BJ (cell line): Measurements from ENCODE around the gene CFAP100. TPM values are rescaled to one million over a fixed set of nuclear protein-coding genes. Genes with fewer than 3 reads are reported as not detected.
A peak's percentile ranks its signal among the peaks of the same experiment; 100 is the strongest.

Experiments used
- CTCF ChIA-PET: fragments of 350-600 bp; formaldehyde crosslinking; extraction: SDS; loops from one replicate; lab custom pipeline; 2021; ENCODE audit warnings: antibody characterized with exemption, inconsistent platforms; lab: Yijun Ruan, JAX
- POLR2A ChIA-PET: fragments of 300-600 bp; sonication (Branson Sonifier 250); formaldehyde crosslinking; extraction: SDS; loops from one replicate; lab custom pipeline; 2021; ENCODE audit warnings: antibody characterized with exemption; lab: Charles Lee
- DNase-seq: peaks from one replicate; pipeline ENCODE4 v3.0.0-alpha.2; 2011; ENCODE audit warnings: low read depth
- H3K27me3 ChIP-seq: 2 replicates; pipeline ENCODE4 v1.6.0; 2011; ENCODE audit warnings: low read length; ENCODE audit not compliant: control insufficient read depth, insufficient read depth
- H3K36me3 ChIP-seq: 2 replicates; pipeline ENCODE4 v1.5.1; 2011; ENCODE audit warnings: low read length; ENCODE audit not compliant: control insufficient read depth, insufficient read depth
- H3K4me3 ChIP-seq: 2 replicates; pipeline ENCODE4 v1.5.1; 2011; ENCODE audit warnings: low read depth, mild to moderate bottlenecking, control low read depth, low read length
- polyA plus RNA-seq: library from polyadenylated mRNA; depleted of rRNA; stranded (reverse); fragments of >200 nt; gene quantifications from 2 replicates; pipeline ENCODE4 v1.2.3, GENCODE V29; 2011
- TF ChIP-seq, protein P1 (sequence below): IDR thresholded peaks from 2 replicates; pipeline ENCODE4 v1.5.1; 2011; ENCODE audit warnings: low read depth, mild to moderate bottlenecking, control low read depth, inconsistent platforms, low read length, moderate library complexity; ENCODE audit not compliant: insufficient read depth

CFAP100 gene
- polyA plus RNA-seq, 1 experiment = not detected

DNA sequence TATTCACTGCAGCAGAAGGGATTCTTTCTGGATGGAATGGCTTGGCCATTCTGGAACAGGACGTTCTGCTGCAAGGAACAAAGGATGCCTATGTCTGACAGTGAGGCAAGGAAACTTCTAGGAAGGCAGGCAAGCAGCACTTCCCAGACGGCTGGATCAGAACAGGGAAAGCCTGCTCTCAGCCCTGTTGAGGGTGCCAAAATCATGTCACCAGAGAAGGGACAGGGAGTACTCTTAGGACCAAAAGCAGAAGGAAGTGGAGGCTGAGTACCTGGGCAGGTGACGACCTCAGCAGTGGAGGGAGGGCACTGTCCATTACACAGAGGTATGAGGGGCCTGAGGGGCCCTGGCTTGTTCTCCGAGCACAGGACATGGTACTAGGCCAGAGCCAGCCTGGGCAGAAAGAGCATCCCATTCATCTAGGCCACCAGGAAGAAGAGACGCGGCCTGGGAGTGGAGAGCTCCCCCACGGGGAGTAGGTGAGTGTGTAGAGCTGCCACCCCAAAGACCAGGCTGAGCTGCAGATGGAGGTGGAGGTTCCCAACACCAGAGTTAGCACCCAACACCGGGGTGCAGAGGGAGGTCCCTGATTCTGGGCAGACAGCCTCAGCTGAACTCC, 47.1 kb upstream of the CFAP100 start:
- POLR2A ChIA-PET = no interaction called here
- Histone ChIP-seq H3K27me3 (no peaks in the 10 kb centered on the region), H3K36me3 (no peaks in the 10 kb centered on the region), H3K4me3 (no peak overlapping the region)
- no peak for DNase-seq
- TF ChIP-seq, protein P1, sequence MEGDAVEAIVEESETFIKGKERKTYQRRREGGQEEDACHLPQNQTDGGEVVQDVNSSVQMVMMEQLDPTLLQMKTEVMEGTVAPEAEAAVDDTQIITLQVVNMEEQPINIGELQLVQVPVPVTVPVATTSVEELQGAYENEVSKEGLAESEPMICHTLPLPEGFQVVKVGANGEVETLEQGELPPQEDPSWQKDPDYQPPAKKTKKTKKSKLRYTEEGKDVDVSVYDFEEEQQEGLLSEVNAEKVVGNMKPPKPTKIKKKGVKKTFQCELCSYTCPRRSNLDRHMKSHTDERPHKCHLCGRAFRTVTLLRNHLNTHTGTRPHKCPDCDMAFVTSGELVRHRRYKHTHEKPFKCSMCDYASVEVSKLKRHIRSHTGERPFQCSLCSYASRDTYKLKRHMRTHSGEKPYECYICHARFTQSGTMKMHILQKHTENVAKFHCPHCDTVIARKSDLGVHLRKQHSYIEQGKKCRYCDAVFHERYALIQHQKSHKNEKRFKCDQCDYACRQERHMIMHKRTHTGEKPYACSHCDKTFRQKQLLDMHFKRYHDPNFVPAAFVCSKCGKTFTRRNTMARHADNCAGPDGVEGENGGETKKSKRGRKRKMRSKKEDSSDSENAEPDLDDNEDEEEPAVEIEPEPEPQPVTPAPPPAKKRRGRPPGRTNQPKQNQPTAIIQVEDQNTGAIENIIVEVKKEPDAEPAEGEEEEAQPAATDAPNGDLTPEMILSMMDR = no peak
- CTCF ChIA-PET = no interaction called here

DNA sequence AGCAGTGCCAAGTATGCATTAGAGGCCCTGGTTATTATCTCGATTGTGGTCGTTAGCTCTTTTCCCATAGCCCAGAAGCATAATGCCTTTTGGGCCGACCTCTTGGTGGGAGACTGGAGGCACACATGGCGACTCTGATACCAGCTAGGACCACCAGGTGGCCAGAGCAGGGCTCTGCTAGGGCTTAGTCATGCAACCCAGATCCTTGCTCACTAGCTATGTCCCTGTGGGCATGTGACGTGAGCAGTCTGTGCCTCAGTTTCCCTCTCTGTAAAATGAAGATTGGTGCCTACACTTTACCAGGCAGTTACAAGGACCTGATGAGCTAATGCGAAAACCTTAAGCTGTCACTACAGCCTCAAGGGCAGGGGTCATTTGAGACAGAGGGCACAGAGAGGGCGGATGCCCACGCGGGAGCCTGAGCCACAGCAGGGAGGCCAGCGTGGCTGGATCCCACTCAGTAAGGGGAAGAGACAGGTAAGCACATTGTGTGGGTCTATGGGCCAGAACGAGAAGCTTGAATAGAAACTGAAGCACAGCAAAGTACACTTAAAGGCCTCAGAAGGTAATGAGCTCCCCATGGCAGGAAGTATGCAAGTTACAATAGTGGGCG, 46.3 kb upstream of the CFAP100 start:
- no peaks in the 10 kb centered on the region for H3K27me3 ChIP-seq
- H3K4me3 ChIP-seq = no peak overlapping the region
- DNase-seq = no peak
- POLR2A ChIA-PET = no interaction called here
- TF ChIP-seq, protein P1 = 0 out of 2 replicates have a peak, but pooled peaks have one; percentile 24
- CTCF ChIA-PET = no interaction called here
- no peaks in the 10 kb centered on the region for H3K36me3 ChIP-seq

DNA sequence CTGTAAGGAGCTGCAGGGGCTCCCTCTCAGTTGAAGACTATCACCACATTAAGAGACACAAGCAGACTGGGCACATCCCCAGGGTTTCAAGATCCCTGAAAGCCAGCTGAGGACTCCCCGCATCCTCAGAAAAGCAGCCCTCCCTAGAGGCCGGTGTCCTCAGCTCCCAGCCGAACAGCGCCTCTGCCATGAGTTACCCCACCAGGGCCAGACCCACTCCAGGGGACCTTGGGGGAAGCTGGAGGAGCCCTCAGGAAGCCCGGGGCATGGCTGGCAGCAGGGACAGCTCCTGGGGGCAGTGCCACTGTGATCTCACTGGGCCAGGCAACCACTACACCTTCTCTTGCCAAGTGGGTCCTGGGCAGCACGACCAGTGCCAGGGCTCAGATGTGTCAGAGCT, 45.6 kb upstream of the CFAP100 start:
- Histone ChIP-seq H3K4me3 (no peak overlapping the region), H3K36me3 (no peaks in the 10 kb centered on the region), H3K27me3 (no peaks in the 10 kb centered on the region)
- POLR2A ChIA-PET = no interaction called here
- TF ChIP-seq, protein P1 = no peak
- DNase-seq = no peak
- CTCF ChIA-PET = no interaction called here

DNA sequence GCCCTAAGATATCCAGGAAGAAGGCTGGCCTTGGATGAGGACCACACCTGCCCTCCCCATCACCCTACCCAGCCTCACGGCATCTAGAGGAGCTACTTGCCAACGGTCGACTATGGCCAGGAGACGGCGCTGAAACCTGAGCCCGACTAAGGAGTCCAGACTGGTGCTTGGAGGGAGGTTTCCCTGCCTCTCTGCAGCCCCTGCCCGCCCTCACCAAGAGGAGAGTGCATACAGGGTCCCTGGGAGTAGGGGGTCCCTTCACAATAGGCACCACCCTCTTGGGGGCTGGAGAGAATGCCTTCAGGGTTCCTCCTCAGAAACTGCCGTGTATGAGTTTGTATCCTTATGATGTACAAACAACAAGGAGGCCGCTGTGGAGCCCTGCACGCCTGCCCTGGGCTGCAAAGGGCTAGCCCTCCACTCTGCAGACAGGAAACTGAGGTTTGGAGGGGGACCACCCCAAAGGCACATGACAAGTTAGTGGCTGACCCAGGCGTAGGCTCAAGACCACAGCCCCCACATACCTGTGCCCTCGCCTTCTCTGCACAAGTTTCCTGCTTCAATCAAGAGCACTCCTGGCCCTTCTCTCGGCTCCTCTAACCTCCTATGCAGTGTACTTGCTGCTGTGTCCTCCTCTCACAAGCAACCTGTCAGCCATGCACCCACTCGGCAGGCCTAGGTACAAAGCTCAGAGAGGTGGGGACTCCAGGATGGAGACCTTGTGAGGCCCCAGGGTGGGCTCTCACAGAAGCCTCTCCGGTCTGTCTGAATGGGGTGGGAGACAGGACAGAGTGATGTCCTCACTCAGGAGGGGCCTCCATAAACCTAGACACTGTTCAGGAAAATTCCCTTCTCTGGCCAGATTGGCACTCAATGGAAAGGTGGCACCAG, 44.9 kb upstream of the CFAP100 start:
- no peaks in the 10 kb centered on the region for H3K36me3 ChIP-seq
- POLR2A ChIA-PET = no interaction called here
- H3K27me3 ChIP-seq = no peaks in the 10 kb centered on the region; the same call in 1 of the 2 replicates
- no peak for DNase-seq
- H3K4me3 ChIP-seq = no peak overlapping the region
- CTCF ChIA-PET = interaction anchor here (2.2 kb wide), 1 partner anchor 12 kb away, joined by 4 read pairs; no protein-coding TSS in a partner anchor
- TF ChIP-seq, protein P1 = no peak
